HepG2 (cell line): Measurements from ENCODE around the gene KDM1B. TPM values are rescaled to one million over a fixed set of nuclear protein-coding genes. Genes with fewer than 3 reads are reported as not detected.

Experiments
- ATAC-seq: fragments of 200-7000 bp; cut with Tn5 transposase; 3 replicates; pipeline ENCODE4 v1.9.1; 2020; ENCODE audit warnings: mild to moderate bottlenecking, moderate library complexity
- BruUV-seq: library from RNA; stranded (reverse); fragments of 400-500 nt; replicated peaks from 2 replicates; lab custom pipeline; 2021; lab: Mats Ljungman, UMichigan
- CTCF ChIA-PET: fragments of 300-600 bp; formaldehyde crosslinking; extraction: SDS; loops from one replicate; lab custom pipeline; 2021; ENCODE audit warnings: low total read pairs, inconsistent platforms, low intra/inter-chr PET ratio; lab: Yijun Ruan, JAX
- POLR2A ChIA-PET: fragments of 350-600 bp; sonication (Branson Sonifier 250); formaldehyde crosslinking; loops from one replicate; lab custom pipeline; 2020; ENCODE audit warnings: antibody characterized with exemption, inconsistent platforms; lab: Yijun Ruan, JAX
- DNase-seq: peaks from one replicate; pipeline ENCODE4 v3.0.0-alpha.2; 2015; ENCODE audit warnings: low spot score
- FAIRE-seq: peaks from 3 replicates; lab custom pipeline; 2011; peaks lifted over from hg19 to GRCh38; lab: Jason Lieb, UNC
- H2AFZ ChIP-seq: one replicate; pipeline ENCODE4 v1.6.1; 2011; ENCODE audit warnings: low read length, inconsistent platforms
- H3K27ac ChIP-seq: fragments of 300-600 bp; 3 replicates; pipeline ENCODE4 v1.8.0; 2011; ENCODE audit warnings: mixed run types, mild to moderate bottlenecking, mixed read lengths, low read length, inconsistent platforms; ENCODE audit not compliant: insufficient read depth; ENCODE audit errors: extremely low read length
- H3K27me3 ChIP-seq, 2 experiments: fragments of 200-600 bp in 1 of 2; 2 replicates in 1 of 2; 3 replicates in 1 of 2; pipeline versions ENCODE4 v1.6.0 to v1.8.0; 2011; ENCODE audit warnings: low read length in 2 of 2, mild to moderate bottlenecking in 2 of 2, moderate library complexity in 2 of 2, inconsistent platforms in 1 of 2; ENCODE audit not compliant: insufficient read depth in 2 of 2, control insufficient read depth in 1 of 2
- H3K36me3 ChIP-seq, 2 experiments: fragments of 200-600 bp in 1 of 2; replicated peaks in 1 of 2; 2 replicates in 1 of 2; 3 replicates in 1 of 2; pipeline versions ENCODE4 v1.5.1 to v1.8.0; 2011; ENCODE audit warnings: low read length in 2 of 2, inconsistent platforms in 1 of 2; ENCODE audit not compliant: insufficient read depth in 2 of 2, control insufficient read depth in 1 of 2
- H3K4me1 ChIP-seq: 2 replicates; pipeline ENCODE4 v1.5.1; 2012; ENCODE audit warnings: low read length, inconsistent platforms; ENCODE audit not compliant: insufficient read depth
- H3K4me2 ChIP-seq: 2 replicates; pipeline ENCODE4 v1.6.0; 2011; ENCODE audit warnings: low read depth, low read length, inconsistent platforms
- H3K4me3 ChIP-seq, 3 experiments: fragments of 200-600 bp in 1 of 3; sonication (generic), shearing (Covaris generic) in 1 of 3; replicated peaks in 1 of 3; 2 replicates each; pipeline ENCODE4 v1.5.1; 2011 to 2016; ENCODE audit warnings: low read length in 3 of 3, inconsistent platforms in 2 of 3, low read depth in 2 of 3, mild to moderate bottlenecking in 2 of 3, control low read depth in 1 of 3, mixed read lengths in 1 of 3; ENCODE audit not compliant: insufficient read depth in 1 of 3
- H3K79me2 ChIP-seq: one replicate; pipeline ENCODE4 v1.6.1; 2011; ENCODE audit warnings: low read length, inconsistent platforms; ENCODE audit not compliant: insufficient read depth
- H3K9ac ChIP-seq: 2 replicates; pipeline ENCODE4 v1.6.0; 2011; ENCODE audit warnings: mild to moderate bottlenecking, low read depth, low read length, inconsistent platforms; ENCODE audit not compliant: insufficient read depth
- H3K9me3 ChIP-seq: 2 replicates; pipeline ENCODE4 v1.5.1; 2012; ENCODE audit warnings: mild to moderate bottlenecking, low read length
- H4K20me1 ChIP-seq: 2 replicates; pipeline ENCODE4 v1.6.0; 2011; ENCODE audit warnings: inconsistent platforms, mild to moderate bottlenecking, low read length, moderate library complexity; ENCODE audit not compliant: insufficient read depth
- BCL6 ChIP-seq: IDR thresholded peaks from 2 replicates; pipeline ENCODE4 v1.6.1; 2016; ENCODE audit warnings: missing genetic modification reagents, missing compliant biosample characterization
- CENPBD1 ChIP-seq: sonication (generic); formaldehyde crosslinking; IDR thresholded peaks from 2 replicates; pipeline ENCODE4 v1.8.0; 2022; ENCODE audit warnings: missing genetic modification reagents, low read depth, mild to moderate bottlenecking, borderline replicate concordance
- CENPT ChIP-seq: sonication (generic); formaldehyde crosslinking; IDR thresholded peaks from 2 replicates; pipeline ENCODE4 v1.8.0; 2022; ENCODE audit warnings: low read depth, mild to moderate bottlenecking, moderate library complexity, missing genetic modification reagents
- DNMT3B ChIP-seq: conservative IDR thresholded peaks from 2 replicates; pipeline ENCODE4 v1.6.1; 2016; ENCODE audit warnings: missing biosample characterization, control low read depth
- HOXD1 ChIP-seq: sonication (generic); formaldehyde crosslinking; IDR thresholded peaks from 2 replicates; pipeline ENCODE4 v1.5.0; 2020; ENCODE audit warnings: missing genetic modification reagents
- KLF9 ChIP-seq: IDR thresholded peaks from 2 replicates; pipeline ENCODE4 v1.6.1; 2016; ENCODE audit warnings: low read depth
- MATR3 ChIP-seq: sonication (generic); formaldehyde crosslinking; IDR thresholded peaks from 2 replicates; pipeline ENCODE4 v1.4.0; 2020; ENCODE audit warnings: missing genetic modification reagents
- ZC3H4 ChIP-seq: sonication (generic); formaldehyde crosslinking; IDR thresholded peaks from 2 replicates; pipeline ENCODE4 v1.4.0; 2020; ENCODE audit warnings: missing genetic modification reagents, borderline replicate concordance
- ZNF12 ChIP-seq: sonication (generic); formaldehyde crosslinking; IDR thresholded peaks from 2 replicates; pipeline ENCODE4 v1.5.0; 2020; ENCODE audit warnings: missing genetic modification reagents
- ZNF574 ChIP-seq: sonication (generic); formaldehyde crosslinking; IDR thresholded peaks from 2 replicates; pipeline ENCODE4 v1.4.0; 2020; ENCODE audit warnings: missing genetic modification reagents
- ZSCAN12 ChIP-seq: sonication (generic); formaldehyde crosslinking; IDR thresholded peaks from 2 replicates; pipeline ENCODE4 v1.9.0; 2021; ENCODE audit warnings: mild to moderate bottlenecking, missing genetic modification reagents
- ZSCAN20 ChIP-seq: sonication (generic); formaldehyde crosslinking; IDR thresholded peaks from 2 replicates; pipeline ENCODE4 v1.4.0; 2020; ENCODE audit warnings: missing genetic modification reagents, mild to moderate bottlenecking, borderline replicate concordance
- ZUFSP ChIP-seq: sonication (generic); formaldehyde crosslinking; IDR thresholded peaks from 2 replicates; pipeline ENCODE4 v1.9.0; 2021; ENCODE audit warnings: missing genetic modification reagents, mild to moderate bottlenecking, borderline replicate concordance
- WGBS: methylation state at CpG from one replicate; pipeline ENCODE4 v1.1.6; 2017; ENCODE audit warnings: low lambda C conversion rate; 5-methylcytosine and 5-hydroxymethylcytosine counted together
- in situ Hi-C: cut with HindIII; loops from 2 replicates; pipeline ENCODE4 v1.10.0; 2017; ENCODE audit warnings: low pct_unique_long_range_greater_than_20kb; ENCODE audit not compliant: extremely low pct_ligation_motif_present
- intact Hi-C: fragments of 100-400 bp; cut with micrococcal nuclease; formaldehyde crosslinking; loops from one replicate; pipeline ENCODE4 v1.10.0; 2022; ENCODE audit not compliant: unreplicated experiment
- polyA plus RNA-seq, 8 experiments: library from polyadenylated mRNA; depleted of rRNA in 3 of 8; stranded (reverse) in 7 of 8; unstranded in 1 of 8; fragments of >200 nt; fragmentation: Illumina TruSeq in 4 of 8; extraction: Trizol in 4 of 8; gene quantifications; 2 replicates each; pipeline versions ENCODE4 v1.2.1 to v1.2.3, GENCODE V29; 2011 to 2016; ENCODE audit warnings: low read depth in 4 of 8, missing spikeins in 1 of 8, mixed read lengths in 1 of 8; ENCODE audit not compliant: insufficient read depth in 1 of 8
- total RNA-seq, 5 experiments: library from RNA; depleted of rRNA; stranded (reverse); fragments of >200 nt; fragmentation: Illumina TruSeq; extraction: Trizol; gene quantifications; 2 replicates each; pipeline ENCODE4 v1.2.3, GENCODE V29; 2016; ENCODE audit warnings: low read depth in 1 of 5

Gene KDM1B
- total and polyA plus RNA-seq, 2 of the 13 experiments (the other 11 are each of a cell fraction or from before 2014, with no cell fraction given), result 9.8 to 13.2 TPM

GRCh38 chr6:18269717-18270116 lies 114.5 kb downstream of the KDM1B start (continued):
- TF ChIP-seq BCL6 (CRISPR knock-in tag), result peak; percentile 61

GRCh38 chr6:18270216-18270615 lies 115.0 kb downstream of the KDM1B start:
- no TSS peak for BruUV-seq
- Histone ChIP-seq H3K9me3 (no peaks in the 10 kb centered on the region), H2AFZ (no peak overlapping the region), H3K36me3 (no peaks in the 10 kb centered on the region), H4K20me1 (no peaks in the 10 kb centered on the region), H3K4me1 (peaks cover 50% of the 10 kb centered on the region), H3K27ac (no peak overlapping the region), H3K27me3 (0 out of 5 replicates have a peak, but pooled peaks cover 0 to 3% of the 10 kb centered on the region in 2 experiments), H3K4me3 (no peak overlapping the region), H3K9ac (no peak overlapping the region), H3K79me2 (no peaks in the 10 kb centered on the region), H3K4me2 (peak overlapping the region; percentile 43; the same call in 1 of the 2 replicates)
- POLR2A ChIA-PET, result no interaction called here
- in situ Hi-C loops, result loop anchor here (25.0 kb wide), 1 partner anchor 1567 kb away; the partner anchor contains the start of gene ID4
- DNase-seq, result no peak
- ATAC-seq, result no peak
- FAIRE-seq, result no peak
- CTCF ChIA-PET, result no interaction called here
- 69% methylated on average over 4 of the region's 4 CpGs for WGBS
- intact Hi-C loops, result no loop called here
- no peak for TF ChIP-seq ZC3H4 (CRISPR knock-in tag)
- no peak for TF ChIP-seq ZNF12 (CRISPR knock-in tag)
- no peak for TF ChIP-seq DNMT3B (CRISPR knock-in tag)
- TF ChIP-seq HOXD1 (CRISPR knock-in tag), result no peak
- TF ChIP-seq ZSCAN20 (CRISPR knock-in tag), result no peak
- no peak for TF ChIP-seq ZSCAN12 (CRISPR knock-in tag)
- TF ChIP-seq MATR3, result no peak
- no peak for TF ChIP-seq CENPBD1 (CRISPR knock-in tag)
- no peak for TF ChIP-seq KLF9 (CRISPR knock-in tag)
- no peak for TF ChIP-seq ZNF574 (CRISPR knock-in tag)
- no peak for TF ChIP-seq CENPT (CRISPR knock-in tag)
- no peak for TF ChIP-seq ZUFSP
